Upper lobe of left lung (tissue), 6 donors: Measurements from ENCODE around the gene SAP30BP. TPM values are rescaled to one million over a fixed set of nuclear protein-coding genes. Genes with fewer than 3 reads are reported as not detected.
A peak's percentile ranks its signal among the peaks of the same experiment; 100 is the strongest.

Experiments used
- ATAC-seq, 2 donors: fragments of 200-7000 bp; cut with Tn5 transposase; one replicate each; pipeline ENCODE4 v1.9.1; 2022; ENCODE audit warnings: mild to moderate bottlenecking in 2 of 2, moderate library complexity in 2 of 2; ENCODE audit not compliant: low FRiP score in 2 of 2
- DNase-seq, 2 donors: peaks; one replicate each; pipeline ENCODE4 v3.0.0-alpha.2; 2019 to 2020
- H3K27ac ChIP-seq, 4 donors: fragments of 200-600 bp; sonication (generic); one replicate each; pipeline ENCODE4 v1.5.1; 2016 to 2019
- H3K27me3 ChIP-seq, 4 donors: fragments of 200-600 bp; sonication (generic); one replicate each; pipeline ENCODE4 v1.5.1; 2017 to 2019
- H3K36me3 ChIP-seq, 4 donors: fragments of 200-600 bp; sonication (generic); one replicate each; pipeline ENCODE4 v1.5.1; 2016 to 2019
- H3K4me1 ChIP-seq, 4 donors: fragments of 200-600 bp; sonication (generic); one replicate each; pipeline ENCODE4 v1.5.1; 2018 to 2019
- H3K4me3 ChIP-seq, 4 donors: fragments of 200-600 bp; sonication (generic); one replicate each; pipeline ENCODE4 v1.5.1; 2017 to 2019; ENCODE audit warnings: mild to moderate bottlenecking in 2 of 4, moderate library complexity in 1 of 4
- H3K9me3 ChIP-seq, 4 donors: fragments of 200-600 bp; sonication (generic); one replicate each; pipeline ENCODE4 v1.5.1; 2018 to 2019
- CTCF ChIP-seq, 6 experiments: fragments of 450-650 bp in 4 of 6; fragments of 200-600 bp in 2 of 6; sonication (generic) in 2 of 6; IDR thresholded peaks; one replicate each; pipeline ENCODE4 v1.5.1; 2016 to 2019; ENCODE audit warnings: antibody characterized with exemption in 6 of 6
- EP300 ChIP-seq, 4 donors: sonication (generic); formaldehyde crosslinking; IDR thresholded peaks; one replicate each; pipeline ENCODE4 v1.5.1; 2017; ENCODE audit warnings: antibody characterized with exemption in 4 of 4, control low read depth in 2 of 4
- POLR2A ChIP-seq, 4 donors: fragments of 450-650 bp; IDR thresholded peaks; one replicate each; pipeline ENCODE4 v1.5.1; 2016 to 2017; ENCODE audit warnings: antibody characterized with exemption in 4 of 4, mild to moderate bottlenecking in 2 of 4
- POLR2AphosphoS5 ChIP-seq, 2 donors: sonication (generic); formaldehyde crosslinking; IDR thresholded peaks; one replicate each; pipeline ENCODE4 v1.5.1; 2017; ENCODE audit warnings: antibody characterized with exemption in 2 of 2
- WGBS, 2 donors: methylation state at CpG; one replicate each; pipeline ENCODE4 v1.1.5; 2017 to 2018; 5-methylcytosine and 5-hydroxymethylcytosine counted together
- total RNA-seq, 6 donors: library from RNA; depleted of rRNA in 4 of 6; stranded (reverse); fragments of >200 nt in 4 of 6; gene quantifications; one replicate each; pipeline versions ENCODE4 v1.1.0 to v1.2.1, GENCODE V29; 2016 to 2021
- donor health status: DM: no; HTN: no; CAD: no; lungs with moderate emphysema.
- donor health status: DM: no; HTN: yes; CAD: no; lungs with severe emphysema.

SAP30BP gene
- total RNA-seq, 6 donors from 2014 or later, result 64.1 to 125 (median 80.8) TPM

- Histone ChIP-seq H3K27me3 (no peaks in the 10 kb centered on the region), H3K9me3 (no peaks in the 10 kb centered on the region), H3K27ac (no peak overlapping the region), H3K36me3 (peaks cover 3 to 60% (median 25%) of the 10 kb centered on the region in 4 donors), H3K4me3 (no peak overlapping the region), H3K4me1 (peaks cover 46 to 47% (median 47%) of the 10 kb centered on the region in 4 donors)
- no peak for ATAC-seq
- WGBS, 2 donors, result 86 to 93% methylated on average over 8 to 14 of the region's 14 CpGs
- TF ChIP-seq CTCF (IDR thresholded peaks at IDR 0.05), result no peak
- TF ChIP-seq EP300 (IDR thresholded peaks at IDR 0.05), result no peak
- TF ChIP-seq POLR2A (IDR thresholded peaks at IDR 0.05), result no peak
- TF ChIP-seq POLR2AphosphoS5 (IDR thresholded peaks at IDR 0.05), result no peak
- DNase-seq, result no peak
Measured at GRCh38 chr17:75691801-75692626, 24.9 kb downstream of the SAP30BP start.

DNA sequence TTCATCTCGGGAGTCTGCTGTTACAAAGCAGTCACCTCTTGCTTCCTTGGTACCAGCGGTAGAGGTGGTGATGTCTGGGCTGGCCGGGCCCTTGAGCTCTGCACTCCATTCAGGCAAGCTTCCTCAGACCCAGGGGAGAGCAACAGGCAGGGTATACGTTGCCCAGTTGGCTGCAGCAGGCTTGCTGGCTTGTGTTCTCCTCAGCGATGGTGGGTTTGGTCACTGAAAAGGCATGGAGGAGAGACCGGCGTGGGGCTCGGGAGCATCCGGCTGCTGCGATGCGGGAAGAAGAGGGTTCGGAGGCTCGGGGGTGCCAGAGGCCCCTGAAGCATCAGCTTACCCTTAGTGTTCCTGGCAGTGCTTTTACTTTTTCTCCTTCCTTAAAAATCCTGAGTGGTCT is 25.8 kb downstream of the SAP30BP start:
- 93 to 98% methylated on average over 12 to 13 of the region's 13 CpGs for WGBS, 2 donors
- Histone ChIP-seq H3K27me3 (no peaks in the 10 kb centered on the region), H3K4me1 (peaks cover 47 to 48% (median 48%) of the 10 kb centered on the region in 4 donors), H3K36me3 (peaks cover 3 to 69% (median 28%) of the 10 kb centered on the region in 4 donors), H3K9me3 (no peaks in the 10 kb centered on the region), H3K4me3 (no peak overlapping the region), H3K27ac (peak overlapping the region in 2 of 4 donors; percentile 20 to 64)
- peak in 1 of 2 donors; percentile 39 for DNase-seq
- no peak for ATAC-seq
- TF ChIP-seq EP300 (IDR thresholded peaks at IDR 0.05) (no peak), CTCF (IDR thresholded peaks at IDR 0.05) (no peak), POLR2A (IDR thresholded peaks at IDR 0.05) (no peak), POLR2AphosphoS5 (IDR thresholded peaks at IDR 0.05) (no peak)

DNA sequence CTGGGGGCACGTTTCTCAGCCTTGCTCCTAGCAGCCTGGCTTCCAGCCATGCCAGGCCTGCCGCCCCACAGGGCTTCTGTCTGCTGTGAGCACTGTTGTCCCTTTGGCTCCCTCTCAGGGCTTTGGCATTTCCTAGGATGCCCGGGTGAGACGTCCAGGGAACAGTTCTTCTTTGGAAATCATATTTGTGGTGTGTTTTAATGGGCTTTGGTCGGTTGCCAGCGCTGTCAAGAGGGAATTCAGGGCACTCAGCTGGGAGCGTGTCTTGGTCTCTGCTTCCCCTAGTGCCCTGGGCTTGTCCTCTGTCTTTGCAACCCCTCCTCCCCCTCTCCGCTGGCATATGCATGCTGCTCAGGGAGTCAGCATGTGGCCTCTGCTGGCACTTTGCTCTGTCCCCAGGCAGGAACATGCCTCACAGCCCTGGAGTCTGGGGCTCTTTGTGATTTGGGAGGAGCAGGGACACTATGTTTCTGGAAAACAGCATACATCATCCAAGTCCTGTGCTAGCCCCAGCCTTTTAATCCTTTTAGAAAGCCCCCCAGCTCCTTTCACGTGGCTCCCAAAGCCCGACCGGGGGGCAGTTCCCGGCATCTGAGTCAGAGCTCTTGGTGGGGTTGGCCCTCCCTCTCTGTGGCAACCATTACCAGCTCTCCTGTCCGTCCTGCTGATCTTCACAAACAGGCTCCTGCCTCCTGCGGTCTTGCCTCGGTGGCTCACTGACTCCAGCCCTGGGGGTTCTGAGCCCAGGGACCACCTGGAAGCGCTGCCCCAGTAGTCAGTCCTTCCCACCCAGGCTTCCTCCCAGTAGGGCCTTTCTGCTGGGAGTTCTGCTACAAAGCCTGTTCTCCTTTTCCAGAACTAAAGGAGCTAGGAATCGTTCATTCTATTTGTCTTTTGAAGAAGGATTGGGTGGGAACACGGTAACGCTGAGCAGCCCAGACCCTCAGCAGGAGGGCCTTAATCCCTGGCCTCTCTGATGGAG is 26.7 kb downstream of the SAP30BP start:
- Histone ChIP-seq H3K4me1 (peaks cover 45 to 46% (median 46%) of the 10 kb centered on the region in 4 donors), H3K4me3 (no peak overlapping the region), H3K36me3 (peaks cover 3 to 73% (median 30%) of the 10 kb centered on the region in 4 donors), H3K9me3 (no peaks in the 10 kb centered on the region), H3K27ac (peak overlapping the region; percentile 20 to 64 (median 45)), H3K27me3 (no peaks in the 10 kb centered on the region)
- peak; percentile 34 to 72 for DNase-seq
- 66 to 76% methylated on average over 14 to 19 of the region's 19 CpGs for WGBS, 2 donors
- TF ChIP-seq CTCF (IDR thresholded peaks at IDR 0.05), result no peak
- no peak for TF ChIP-seq EP300 (IDR thresholded peaks at IDR 0.05)
- ATAC-seq, result peak; percentile 18 to 83

DNA sequence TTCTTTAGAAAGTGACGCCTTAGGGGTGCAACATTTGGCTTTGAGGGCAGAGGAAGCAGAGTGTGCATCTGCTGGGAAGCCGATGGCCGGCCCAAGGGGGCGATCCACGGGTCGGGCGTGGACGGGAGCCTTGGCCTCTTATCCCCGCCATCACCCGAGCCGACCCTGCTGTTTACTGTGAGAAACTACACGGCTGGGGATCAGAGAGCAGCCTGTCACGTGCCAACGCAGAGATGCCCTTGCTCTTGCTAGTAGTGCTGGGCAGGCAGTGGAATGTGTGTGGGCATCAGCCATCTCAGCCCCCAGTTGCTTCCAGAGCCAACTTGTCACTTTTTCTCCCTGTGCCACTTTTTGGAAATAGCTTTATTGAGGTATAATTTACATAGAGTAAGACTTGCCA is 27.4 kb downstream of the SAP30BP start:
- Histone ChIP-seq H3K36me3 (peaks cover 3 to 76% (median 30%) of the 10 kb centered on the region in 4 donors), H3K9me3 (no peaks in the 10 kb centered on the region), H3K27ac (peak overlapping the region; percentile 20 to 64 (median 45)), H3K27me3 (no peaks in the 10 kb centered on the region), H3K4me1 (peaks cover 41 to 46% (median 46%) of the 10 kb centered on the region in 4 donors), H3K4me3 (no peak overlapping the region)
- TF ChIP-seq CTCF (IDR thresholded peaks at IDR 0.05) (no peak), EP300 (IDR thresholded peaks at IDR 0.05) (no peak), POLR2AphosphoS5 (IDR thresholded peaks at IDR 0.05) (no peak), POLR2A (IDR thresholded peaks at IDR 0.05) (no peak)
- WGBS, 2 donors, result 85 to 88% methylated on average over 11 to 14 of the region's 14 CpGs
- ATAC-seq, result no peak
- peak in 1 of 2 donors; percentile 45 for DNase-seq
